Endothelial cell of umbilical vein (primary cell): Measurements from ENCODE around the gene TMEM11. TPM values are rescaled to one million over a fixed set of nuclear protein-coding genes. Genes with fewer than 3 reads are reported as not detected.
A peak's percentile ranks its signal among the peaks of the same experiment; 100 is the strongest.

ENCODE experiments used
- BruUV-seq: library from RNA; stranded (reverse); fragments of 400-500 nt; replicated peaks from 2 replicates; lab custom pipeline; 2021; lab: Mats Ljungman, UMichigan
- CTCF ChIA-PET: fragments of 300-600, 350-600 bp; sonication (Branson Sonifier 250); formaldehyde crosslinking; loops from one replicate; lab custom pipeline; 2021; ENCODE audit warnings: antibody characterized with exemption, inconsistent platforms; lab: Charles Lee
- POLR2A ChIA-PET: fragments of 300-600, 350-600 bp; sonication (Branson Sonifier 250); formaldehyde crosslinking; loops from one replicate; lab custom pipeline; 2021; ENCODE audit warnings: antibody characterized with exemption, inconsistent platforms; lab: Charles Lee
- DNase-seq: peaks from one replicate; pipeline ENCODE4 v3.0.0-alpha.2; 2011; ENCODE audit warnings: low read depth, low spot score
- FAIRE-seq: peaks from 2 replicates; lab custom pipeline; 2011; peaks lifted over from hg19 to GRCh38; lab: Jason Lieb, UNC
- H2AFZ ChIP-seq: 2 replicates; pipeline ENCODE4 v1.6.0; 2012; ENCODE audit warnings: low read depth, low read length, control low read depth, inconsistent platforms
- H3K27ac ChIP-seq: 2 replicates; pipeline ENCODE4 v1.5.1; 2011; ENCODE audit warnings: low read depth, mild to moderate bottlenecking, control low read depth, low read length, moderate library complexity; ENCODE audit not compliant: insufficient read depth
- H3K27me3 ChIP-seq, 2 experiments: 2 replicates each; pipeline versions ENCODE4 v1.6.0 to v1.6.1; 2011; ENCODE audit warnings: low read length in 2 of 2, mixed read lengths in 1 of 2; ENCODE audit not compliant: control insufficient read depth in 2 of 2, insufficient read depth in 2 of 2
- H3K36me3 ChIP-seq, 2 experiments: 2 replicates in 1 of 2; 3 replicates in 1 of 2; pipeline ENCODE4 v1.5.1; 2011; ENCODE audit warnings: low read length in 2 of 2, mild to moderate bottlenecking in 1 of 2, moderate library complexity in 1 of 2; ENCODE audit not compliant: control insufficient read depth in 2 of 2, insufficient read depth in 2 of 2; ENCODE audit errors: extremely low read depth in 1 of 2
- H3K4me1 ChIP-seq: 3 replicates; pipeline ENCODE4 v1.5.1; 2011; ENCODE audit warnings: mild to moderate bottlenecking, low read length; ENCODE audit not compliant: control insufficient read depth, insufficient read depth; ENCODE audit errors: extremely low read depth
- H3K4me2 ChIP-seq: 2 replicates; pipeline ENCODE4 v1.6.1; 2011; ENCODE audit warnings: low read length, control low read depth, mixed read lengths; ENCODE audit not compliant: insufficient read depth
- H3K4me3 ChIP-seq, 3 experiments: fragments of 200-600 bp in 1 of 3; sonication (generic), shearing (Covaris generic) in 1 of 3; replicated peaks in 1 of 3; 2 replicates each; pipeline ENCODE4 v1.5.1; 2011 to 2016; ENCODE audit warnings: control low read depth in 3 of 3, low read length in 3 of 3, mild to moderate bottlenecking in 2 of 3, inconsistent platforms in 1 of 3, low read depth in 1 of 3, moderate library complexity in 1 of 3; ENCODE audit not compliant: insufficient read depth in 1 of 3
- H3K79me2 ChIP-seq: 2 replicates; pipeline ENCODE4 v1.6.0; 2012; ENCODE audit warnings: low read length, inconsistent platforms; ENCODE audit not compliant: control insufficient read depth, insufficient read depth
- H3K9ac ChIP-seq: replicated peaks from 2 replicates; pipeline ENCODE3; 2011; ENCODE audit warnings: low read length, control low read depth; ENCODE audit not compliant: insufficient read depth; ENCODE audit errors: extremely low read depth
- H3K9me1 ChIP-seq: replicated peaks from 3 replicates; pipeline ENCODE4 v1.6.0; 2011; ENCODE audit warnings: mild to moderate bottlenecking, low read length; ENCODE audit not compliant: control insufficient read depth, insufficient read depth; ENCODE audit errors: extremely low read depth
- H3K9me3 ChIP-seq: replicated peaks from 2 replicates; pipeline ENCODE4 v1.5.1; 2012; ENCODE audit warnings: low read length, inconsistent platforms; ENCODE audit not compliant: control insufficient read depth, insufficient read depth
- H4K20me1 ChIP-seq: replicated peaks from 2 replicates; pipeline ENCODE3; 2011; ENCODE audit warnings: mild to moderate bottlenecking, low read length; ENCODE audit not compliant: control insufficient read depth, insufficient read depth; ENCODE audit errors: extremely low read depth
- EZH2 ChIP-seq: IDR thresholded peaks from 2 replicates; pipeline ENCODE4 v1.6.1; 2012; ENCODE audit warnings: borderline replicate concordance, low read depth, mild to moderate bottlenecking, moderate library complexity, low read length, inconsistent platforms; ENCODE audit not compliant: severe bottlenecking
- FOS ChIP-seq: IDR thresholded peaks from 2 replicates; pipeline ENCODE4 v1.6.1; 2011; ENCODE audit warnings: mild to moderate bottlenecking, low read length, moderate library complexity, borderline replicate concordance; ENCODE audit not compliant: insufficient read depth
- GATA2 ChIP-seq: IDR thresholded peaks from 2 replicates; pipeline ENCODE4 v1.7.0; 2011; ENCODE audit warnings: low read depth, mild to moderate bottlenecking, moderate library complexity, mixed read lengths, low read length; ENCODE audit not compliant: insufficient read length, insufficient read depth
- JUN ChIP-seq: IDR thresholded peaks from 2 replicates; pipeline ENCODE4 v1.6.1; 2011; ENCODE audit warnings: borderline replicate concordance, low read depth; ENCODE audit not compliant: insufficient read length, insufficient read depth
- MYC ChIP-seq: IDR thresholded peaks from one replicate; pipeline ENCODE4 v1.6.1; 2011; ENCODE audit warnings: mild to moderate bottlenecking, low read depth, low read length
- POLR2A ChIP-seq: IDR thresholded peaks from 2 replicates; pipeline ENCODE4 v1.6.1; 2012; ENCODE audit warnings: low read depth, mild to moderate bottlenecking, control low read depth, low read length
- POLR2AphosphoS5 ChIP-seq: IDR thresholded peaks from 2 replicates; pipeline ENCODE4 v1.6.1; 2012; ENCODE audit warnings: low read depth, mild to moderate bottlenecking, control low read depth, low read length, moderate library complexity; ENCODE audit not compliant: insufficient read depth
- dilution Hi-C: fragments of 300-500 bp; cut with MboI; formaldehyde crosslinking; loops from one replicate; pipeline ENCODE4 v1.15.0; 2019; ENCODE audit warnings: low sequenced_read_pairs; ENCODE audit not compliant: extremely low pct_ligation_motif_present
- intact Hi-C: fragments of 100-400 bp; cut with micrococcal nuclease; formaldehyde crosslinking; loops from one replicate; pipeline ENCODE4 v1.10.0; 2022
- polyA plus RNA-seq, 4 experiments: library from polyadenylated mRNA; depleted of rRNA in 3 of 4; stranded (reverse) in 3 of 4; unstranded in 1 of 4; fragments of >200 nt; gene quantifications; 2 replicates each; pipeline versions ENCODE4 v1.2.1 to v1.2.3, GENCODE V29; 2011 to 2012; ENCODE audit warnings: missing spikeins in 1 of 4
- total RNA-seq: library from RNA; stranded (reverse); gene quantifications from 2 replicates; pipeline ENCODE4 v1.2.3, GENCODE V29; 2021
- TF ChIP-seq, protein P1 (sequence below): IDR thresholded peaks from 2 replicates; pipeline ENCODE4 v1.6.1; 2011; ENCODE audit not compliant: insufficient read depth, insufficient read length
- TF ChIP-seq, protein P2 (sequence below), 2 donors: IDR thresholded peaks; 1 replicate in 1 of 2; 2 replicates in 1 of 2; pipeline ENCODE4 v1.5.1; 2011; ENCODE audit warnings: low read length in 2 of 2, mild to moderate bottlenecking in 2 of 2, moderate library complexity in 2 of 2, control low read depth in 1 of 2, inconsistent platforms in 1 of 2, low read depth in 1 of 2; ENCODE audit not compliant: insufficient read depth in 1 of 2; ENCODE audit errors: extremely low read depth in 1 of 2

Gene TMEM11
- total and polyA plus RNA-seq, 2 donors (not counting 3 experiments of a cell fraction or from before 2014, with no cell fraction given): 27.4 to 79.9 TPM

DNA sequence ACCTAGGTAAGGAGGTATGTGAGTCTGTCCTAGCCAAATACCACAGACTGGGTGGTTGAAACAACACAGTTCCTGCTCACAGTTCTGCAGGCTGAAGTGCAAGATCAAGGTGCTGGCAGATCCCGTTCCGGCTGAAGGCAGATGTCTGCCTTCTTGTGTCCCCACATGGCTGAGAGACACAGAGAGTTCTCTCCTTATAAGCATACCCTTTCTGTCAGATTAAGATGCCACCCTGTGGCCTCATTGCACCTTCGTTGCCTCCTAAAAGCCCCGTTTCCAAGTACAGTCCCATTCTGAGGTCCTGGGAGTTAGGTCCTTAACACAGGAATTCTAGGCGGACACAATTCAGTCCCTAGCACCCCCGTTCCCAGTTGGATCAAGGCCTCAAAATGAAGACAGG is 9.1 kb upstream of the TMEM11 start:
- ChIA-PET POLR2A (no interaction called here), CTCF (no interaction called here)
- FAIRE-seq (no peak), DNase-seq (no peak)
- H3K4me2 ChIP-seq: no peak overlapping the region
- H4K20me1 ChIP-seq: no peaks in the 10 kb centered on the region
- no peaks in the 10 kb centered on the region for H3K9me1 ChIP-seq
- H3K27ac ChIP-seq: no peak overlapping the region
- intact Hi-C loops (no loop called here), dilution Hi-C loops (no loop called here)
- no peak overlapping the region for H2AFZ ChIP-seq
- no TSS peak for BruUV-seq
- H3K4me3 ChIP-seq: no peak overlapping the region
- peaks cover 0 to 11% of the 10 kb centered on the region in 2 experiments for H3K36me3 ChIP-seq
- H3K4me1 ChIP-seq: no peaks in the 10 kb centered on the region
- TF ChIP-seq POLR2AphosphoS5 (no peak), FOS (no peak)
- H3K27me3 ChIP-seq: no peaks in the 10 kb centered on the region
- no peaks in the 10 kb centered on the region for H3K9me3 ChIP-seq
- H3K79me2 ChIP-seq: no peaks in the 10 kb centered on the region
- H3K9ac ChIP-seq: no peak overlapping the region

DNA sequence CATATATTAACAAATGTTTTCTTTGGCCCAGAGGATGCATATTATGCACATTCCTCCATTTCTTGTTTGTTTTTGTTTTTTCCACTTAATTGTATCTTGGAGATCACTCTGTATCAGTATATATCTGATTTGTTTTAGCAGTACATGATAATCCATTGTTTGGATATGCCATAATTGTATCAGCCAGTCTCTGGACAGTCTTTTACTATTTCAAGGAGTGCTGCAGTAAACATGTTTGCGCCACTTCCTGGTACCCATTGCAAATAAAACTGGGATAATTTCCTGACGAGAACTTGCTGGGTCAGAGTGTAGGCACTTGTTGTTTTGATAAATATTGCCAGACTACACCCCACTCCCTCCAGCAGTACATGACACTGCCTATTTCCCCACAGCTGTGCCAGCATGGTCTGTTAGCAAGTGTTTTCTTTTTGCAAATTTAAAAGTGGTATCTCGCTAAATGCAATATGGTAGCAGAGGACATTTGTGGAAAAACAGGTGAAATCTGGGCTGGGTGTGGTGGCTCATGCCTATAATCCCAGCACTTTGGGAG is 4.9 kb upstream of the TMEM11 start:
- FAIRE-seq: peak; percentile 61
- H4K20me1 ChIP-seq: no peaks in the 10 kb centered on the region
- intact Hi-C loops (loop anchor here (10.0 kb wide), 1 partner anchor 54 kb away; no protein-coding TSS in a partner anchor), dilution Hi-C loops (no loop called here)
- H3K4me3 ChIP-seq: no peak overlapping the region
- no peak overlapping the region for H2AFZ ChIP-seq
- no TSS peak for BruUV-seq
- ChIA-PET CTCF (no interaction called here), POLR2A (no interaction called here)
- peaks cover 0 to 11% of the 10 kb centered on the region in 2 experiments for H3K36me3 ChIP-seq
- peaks cover 13% of the 10 kb centered on the region for H3K79me2 ChIP-seq
- no peaks in the 10 kb centered on the region for H3K27me3 ChIP-seq
- H3K9me1 ChIP-seq: no peaks in the 10 kb centered on the region
- H3K4me2 ChIP-seq: no peak overlapping the region
- peaks cover 8% of the 10 kb centered on the region for H3K4me1 ChIP-seq
- H3K9ac ChIP-seq: no peak overlapping the region
- DNase-seq: peak; percentile 51
- H3K9me3 ChIP-seq: no peaks in the 10 kb centered on the region
- no peak for TF ChIP-seq GATA2
- TF ChIP-seq, protein P1, sequence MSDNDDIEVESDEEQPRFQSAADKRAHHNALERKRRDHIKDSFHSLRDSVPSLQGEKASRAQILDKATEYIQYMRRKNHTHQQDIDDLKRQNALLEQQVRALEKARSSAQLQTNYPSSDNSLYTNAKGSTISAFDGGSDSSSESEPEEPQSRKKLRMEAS: no peak
- no peak for TF ChIP-seq POLR2AphosphoS5
- TF ChIP-seq EZH2: no peak
- TF ChIP-seq, protein P2, sequence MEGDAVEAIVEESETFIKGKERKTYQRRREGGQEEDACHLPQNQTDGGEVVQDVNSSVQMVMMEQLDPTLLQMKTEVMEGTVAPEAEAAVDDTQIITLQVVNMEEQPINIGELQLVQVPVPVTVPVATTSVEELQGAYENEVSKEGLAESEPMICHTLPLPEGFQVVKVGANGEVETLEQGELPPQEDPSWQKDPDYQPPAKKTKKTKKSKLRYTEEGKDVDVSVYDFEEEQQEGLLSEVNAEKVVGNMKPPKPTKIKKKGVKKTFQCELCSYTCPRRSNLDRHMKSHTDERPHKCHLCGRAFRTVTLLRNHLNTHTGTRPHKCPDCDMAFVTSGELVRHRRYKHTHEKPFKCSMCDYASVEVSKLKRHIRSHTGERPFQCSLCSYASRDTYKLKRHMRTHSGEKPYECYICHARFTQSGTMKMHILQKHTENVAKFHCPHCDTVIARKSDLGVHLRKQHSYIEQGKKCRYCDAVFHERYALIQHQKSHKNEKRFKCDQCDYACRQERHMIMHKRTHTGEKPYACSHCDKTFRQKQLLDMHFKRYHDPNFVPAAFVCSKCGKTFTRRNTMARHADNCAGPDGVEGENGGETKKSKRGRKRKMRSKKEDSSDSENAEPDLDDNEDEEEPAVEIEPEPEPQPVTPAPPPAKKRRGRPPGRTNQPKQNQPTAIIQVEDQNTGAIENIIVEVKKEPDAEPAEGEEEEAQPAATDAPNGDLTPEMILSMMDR (IDR thresholded peaks at IDR 0.05; ENCODE audit: extremely low read depth in 1 of 2, insufficient read depth in 1 of 2, low read depth in 1 of 2, low read length in 2 of 2): no peak
- TF ChIP-seq POLR2A: no peak
- no peak for TF ChIP-seq FOS
- no peak for TF ChIP-seq JUN
- no peak for TF ChIP-seq MYC
- no peak overlapping the region for H3K27ac ChIP-seq
